Activated naive CD4-positive, alpha-beta T cell treated with anti-CD3 and anti-CD28 coated beads, Interleukin-2, amount 50 U/mL, for 24 hours (primary cell): ENCODE data around the gene TAF4.
"Not testable (repeated sequence)": the region's sequence is repeated elsewhere in the genome, so short reads cannot be mapped to it uniquely, and the experiment has no call there.

Experiments used
- H3K27ac Mint-ChIP-seq: one replicate; pipeline ENCODE4 v1.8.0; 2021; ENCODE audit warnings: mild to moderate bottlenecking, mixed read lengths
- H3K27me3 Mint-ChIP-seq: one replicate; pipeline ENCODE4 v1.8.0; 2021; ENCODE audit warnings: mixed read lengths
- H3K36me3 Mint-ChIP-seq: one replicate; pipeline ENCODE4 v1.8.0; 2021; ENCODE audit warnings: mixed read lengths
- H3K4me1 Mint-ChIP-seq: one replicate; pipeline ENCODE4 v1.8.0; 2021; ENCODE audit warnings: mixed read lengths
- H3K4me3 Mint-ChIP-seq: one replicate; pipeline ENCODE4 v1.8.0; 2021; ENCODE audit warnings: mild to moderate bottlenecking, mixed read lengths
- H3K9me3 Mint-ChIP-seq: one replicate; pipeline ENCODE4 v1.8.0; 2021; ENCODE audit warnings: mixed read lengths

TAF4 gene

GRCh38 chr20:61979701-61980635 lies 85.7 kb downstream of the TAF4 start:
- H3K36me3 Mint-ChIP-seq, result peaks cover 16% of the 10 kb centered on the region
- H3K27ac Mint-ChIP-seq, result no peak overlapping the region
- no peaks in the 10 kb centered on the region for H3K27me3 Mint-ChIP-seq
- H3K4me3 Mint-ChIP-seq, result no peak overlapping the region
- peaks cover 26% of the 10 kb centered on the region for H3K4me1 Mint-ChIP-seq
- no peaks in the 10 kb centered on the region for H3K9me3 Mint-ChIP-seq

- H3K27ac Mint-ChIP-seq, result no peak overlapping the region
- no peaks in the 10 kb centered on the region for H3K9me3 Mint-ChIP-seq
- no peak overlapping the region for H3K4me3 Mint-ChIP-seq
- no peaks in the 10 kb centered on the region for H3K27me3 Mint-ChIP-seq
- H3K4me1 Mint-ChIP-seq, result peaks cover 21% of the 10 kb centered on the region
- H3K36me3 Mint-ChIP-seq, result peaks cover 15% of the 10 kb centered on the region
Measured at GRCh38 chr20:61979090-61979489, 86.6 kb downstream of the TAF4 start.

GRCh38 chr20:61978491-61978890 lies 87.2 kb downstream of the TAF4 start:
- peaks cover 11% of the 10 kb centered on the region for H3K36me3 Mint-ChIP-seq
- H3K27me3 Mint-ChIP-seq, result no peaks in the 10 kb centered on the region
- H3K4me1 Mint-ChIP-seq, result peaks cover 15% of the 10 kb centered on the region
- no peaks in the 10 kb centered on the region for H3K9me3 Mint-ChIP-seq
- H3K27ac Mint-ChIP-seq, result no peak overlapping the region
- H3K4me3 Mint-ChIP-seq, result no peak overlapping the region

- Mint-ChIP-seq H3K4me1 (peaks cover 14% of the 10 kb centered on the region), H3K36me3 (peaks cover 18% of the 10 kb centered on the region), H3K27ac (no peak overlapping the region), H3K4me3 (no peak overlapping the region), H3K27me3 (no peaks in the 10 kb centered on the region), H3K9me3 (no peaks in the 10 kb centered on the region)
Measured at GRCh38 chr20:61977419-61977786, 88.3 kb downstream of the TAF4 start.

GRCh38 chr20:61976644-61977418 lies 88.8 kb downstream of the TAF4 start:
- H3K4me1 Mint-ChIP-seq, result peaks cover 9% of the 10 kb centered on the region
- H3K4me3 Mint-ChIP-seq, result no peak overlapping the region
- no peaks in the 10 kb centered on the region for H3K9me3 Mint-ChIP-seq
- no peaks in the 10 kb centered on the region for H3K27me3 Mint-ChIP-seq
- H3K36me3 Mint-ChIP-seq, result peaks cover 20% of the 10 kb centered on the region
- H3K27ac Mint-ChIP-seq, result no peak overlapping the region

- Mint-ChIP-seq H3K27me3 (no peaks in the 10 kb centered on the region), H3K9me3 (no peaks in the 10 kb centered on the region), H3K4me3 (no peak overlapping the region), H3K4me1 (peaks cover 5% of the 10 kb centered on the region), H3K27ac (no peak overlapping the region), H3K36me3 (peaks cover 17% of the 10 kb centered on the region)
Measured at GRCh38 chr20:61976263-61976643, 89.4 kb downstream of the TAF4 start.

- H3K36me3 Mint-ChIP-seq, result peaks cover 14% of the 10 kb centered on the region
- H3K27me3 Mint-ChIP-seq, result no peaks in the 10 kb centered on the region
- no peaks in the 10 kb centered on the region for H3K4me1 Mint-ChIP-seq
- no peak overlapping the region for H3K27ac Mint-ChIP-seq
- H3K4me3 Mint-ChIP-seq, result no peak overlapping the region
- H3K9me3 Mint-ChIP-seq, result peaks cover under 1% of the 10 kb centered on the region
Measured at GRCh38 chr20:61975407-61976129, 90.1 kb downstream of the TAF4 start.

- H3K36me3 Mint-ChIP-seq, result peaks cover 14% of the 10 kb centered on the region
- no peaks in the 10 kb centered on the region for H3K4me1 Mint-ChIP-seq
- no peaks in the 10 kb centered on the region for H3K27me3 Mint-ChIP-seq
- H3K4me3 Mint-ChIP-seq, result no peak overlapping the region
- peaks cover 4% of the 10 kb centered on the region for H3K9me3 Mint-ChIP-seq
- peak overlapping the region; percentile 41 for H3K27ac Mint-ChIP-seq
Measured at GRCh38 chr20:61974357-61974665, 91.4 kb downstream of the TAF4 start.

GRCh38 chr20:61973515-61974356 lies 91.9 kb downstream of the TAF4 start:
- peaks cover 4% of the 10 kb centered on the region for H3K9me3 Mint-ChIP-seq
- H3K4me1 Mint-ChIP-seq, result no peaks in the 10 kb centered on the region
- no peak overlapping the region for H3K4me3 Mint-ChIP-seq
- no peak overlapping the region for H3K27ac Mint-ChIP-seq
- H3K36me3 Mint-ChIP-seq, result peaks cover 14% of the 10 kb centered on the region
- no peaks in the 10 kb centered on the region for H3K27me3 Mint-ChIP-seq

- H3K27ac Mint-ChIP-seq, result no peak overlapping the region
- peaks cover 14% of the 10 kb centered on the region for H3K36me3 Mint-ChIP-seq
- H3K27me3 Mint-ChIP-seq, result no peaks in the 10 kb centered on the region
- H3K9me3 Mint-ChIP-seq, result peaks cover 4% of the 10 kb centered on the region
- no peaks in the 10 kb centered on the region for H3K4me1 Mint-ChIP-seq
- no peak overlapping the region for H3K4me3 Mint-ChIP-seq
Measured at GRCh38 chr20:61972636-61973508, 92.8 kb downstream of the TAF4 start.

GRCh38 chr20:61971595-61971994 lies 94.1 kb downstream of the TAF4 start:
- not testable (repeated sequence) for H3K4me3 Mint-ChIP-seq, H3K27me3 Mint-ChIP-seq

GRCh38 chr20:61970357-61970756 lies 95.3 kb downstream of the TAF4 start:
- Mint-ChIP-seq H3K4me1 (no peaks in the 10 kb centered on the region), H3K4me3 (no peak overlapping the region), H3K27ac (no peak overlapping the region), H3K27me3 (peaks cover 3% of the 10 kb centered on the region), H3K9me3 (peaks cover 4% of the 10 kb centered on the region), H3K36me3 (peaks cover 14% of the 10 kb centered on the region)

More at GRCh38 chr20:61971595-61971994, 94.1 kb downstream of the TAF4 start:
- peaks cover 14% of the 10 kb centered on the region for H3K36me3 Mint-ChIP-seq
- H3K4me1 Mint-ChIP-seq, H3K9me3 Mint-ChIP-seq, H3K27ac Mint-ChIP-seq: not testable (repeated sequence)

GRCh38 chr20:61969806-61970205 lies 95.9 kb downstream of the TAF4 start:
- H3K9me3 Mint-ChIP-seq, result peaks cover 4% of the 10 kb centered on the region
- no peak overlapping the region for H3K4me3 Mint-ChIP-seq

GRCh38 chr20:61968932-61969331 lies 96.7 kb downstream of the TAF4 start:
- peaks cover 4% of the 10 kb centered on the region for H3K9me3 Mint-ChIP-seq
- no peaks in the 10 kb centered on the region for H3K4me1 Mint-ChIP-seq
- H3K27ac Mint-ChIP-seq, result no peak overlapping the region
- no peak overlapping the region for H3K4me3 Mint-ChIP-seq
- H3K36me3 Mint-ChIP-seq, result peaks cover 12% of the 10 kb centered on the region
- H3K27me3 Mint-ChIP-seq, result peaks cover 6% of the 10 kb centered on the region

More at GRCh38 chr20:61969806-61970205, 95.9 kb downstream of the TAF4 start:
- H3K4me1 Mint-ChIP-seq, result no peaks in the 10 kb centered on the region
- peaks cover 5% of the 10 kb centered on the region for H3K27me3 Mint-ChIP-seq
- no peak overlapping the region for H3K27ac Mint-ChIP-seq
- H3K36me3 Mint-ChIP-seq, result peaks cover 13% of the 10 kb centered on the region
